DMS 273 treated with DMSO at 0.1 percent for 48 hours (cell line): ENCODE results near the gene ARHGAP31.

Experiments used
- DNase-seq: peaks from one replicate; lab custom pipeline; 2025; lab: John Stamatoyannopoulos, UW

ARHGAP31 gene

GRCh38 chr3:119382134-119382533 is 88.0 kb downstream of the ARHGAP31 start:
- DNase-seq = no peak

- no peak for DNase-seq
Observed at GRCh38 chr3:119388577-119388976, 94.4 kb downstream of the ARHGAP31 start.

GRCh38 chr3:119395923-119396358 is 101.8 kb downstream of the ARHGAP31 start:
- no peak for DNase-seq

GRCh38 chr3:119396870-119397269 is 102.7 kb downstream of the ARHGAP31 start:
- no peak for DNase-seq

- DNase-seq = no peak
Observed at GRCh38 chr3:119400466-119400865, 106.3 kb downstream of the ARHGAP31 start.

GRCh38 chr3:119401069-119401468 is 106.9 kb downstream of the ARHGAP31 start:
- DNase-seq = no peak

- DNase-seq = no peak
Observed at GRCh38 chr3:119401503-119402440, 107.6 kb downstream of the ARHGAP31 start.

GRCh38 chr3:119402791-119403190 is 108.6 kb downstream of the ARHGAP31 start:
- no peak for DNase-seq

- DNase-seq = no peak
Observed at GRCh38 chr3:119403201-119403600, 109.0 kb downstream of the ARHGAP31 start.

GRCh38 chr3:119405315-119405714 is 111.1 kb downstream of the ARHGAP31 start:
- no peak for DNase-seq

GRCh38 chr3:119408243-119408950 is 114.2 kb downstream of the ARHGAP31 start:
- DNase-seq = no peak

- no peak for DNase-seq
Observed at GRCh38 chr3:119409844-119410243, 115.7 kb downstream of the ARHGAP31 start.

GRCh38 chr3:119413603-119414280 is 119.6 kb downstream of the ARHGAP31 start:
- no peak for DNase-seq

GRCh38 chr3:119416873-119417272 is 122.7 kb downstream of the ARHGAP31 start:
- no peak for DNase-seq

- DNase-seq = no peak
Observed at GRCh38 chr3:119417771-119418512, 123.8 kb downstream of the ARHGAP31 start.

- no peak for DNase-seq
Observed at GRCh38 chr3:119418641-119419040, 124.5 kb downstream of the ARHGAP31 start.

GRCh38 chr3:119420196-119420595 is 126.0 kb downstream of the ARHGAP31 start:
- peak; percentile 9 for DNase-seq

GRCh38 chr3:119427669-119428068 is 133.5 kb downstream of the ARHGAP31 start:
- no peak for DNase-seq

- DNase-seq = no peak
Observed at GRCh38 chr3:119428538-119428937, 134.4 kb downstream of the ARHGAP31 start.

- DNase-seq = no peak
Observed at GRCh38 chr3:119433613-119434325, 139.6 kb downstream of the ARHGAP31 start.

- DNase-seq = peak; percentile 52
Observed at GRCh38 chr3:119434703-119435102, 140.5 kb downstream of the ARHGAP31 start.
